ENCODE measurements around the gene TEC.
A peak's percentile ranks its signal among the peaks of the same experiment; 100 is the strongest.

The TEC gene

DNA sequence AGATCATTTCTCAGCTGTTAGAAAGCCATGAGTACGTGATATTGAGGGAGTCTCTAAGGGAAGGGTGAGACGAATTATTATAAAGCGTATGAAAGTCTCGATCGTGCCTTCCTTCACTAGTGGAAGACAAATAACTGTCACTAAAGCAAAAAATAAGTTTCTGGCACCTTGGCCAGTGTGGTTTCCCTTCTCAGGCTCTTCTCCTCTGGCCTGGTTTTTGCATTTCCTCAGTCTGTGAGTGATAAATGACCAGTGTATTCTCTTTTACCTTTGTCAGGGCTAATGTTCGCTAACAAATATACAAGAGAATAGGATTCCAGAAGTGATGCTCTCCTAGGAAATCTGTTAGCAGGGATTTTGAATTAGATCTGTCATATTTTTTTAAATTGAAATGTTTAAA is 155.2 kb downstream of the TEC start:
- DNase-seq, result no peak

GRCh38 chr4:48112017-48112667 is 157.5 kb downstream of the TEC start:
- DNase-seq, result no peak

GRCh38 chr4:48110452-48110978 is 159.1 kb downstream of the TEC start:
- no peak for DNase-seq

DNA sequence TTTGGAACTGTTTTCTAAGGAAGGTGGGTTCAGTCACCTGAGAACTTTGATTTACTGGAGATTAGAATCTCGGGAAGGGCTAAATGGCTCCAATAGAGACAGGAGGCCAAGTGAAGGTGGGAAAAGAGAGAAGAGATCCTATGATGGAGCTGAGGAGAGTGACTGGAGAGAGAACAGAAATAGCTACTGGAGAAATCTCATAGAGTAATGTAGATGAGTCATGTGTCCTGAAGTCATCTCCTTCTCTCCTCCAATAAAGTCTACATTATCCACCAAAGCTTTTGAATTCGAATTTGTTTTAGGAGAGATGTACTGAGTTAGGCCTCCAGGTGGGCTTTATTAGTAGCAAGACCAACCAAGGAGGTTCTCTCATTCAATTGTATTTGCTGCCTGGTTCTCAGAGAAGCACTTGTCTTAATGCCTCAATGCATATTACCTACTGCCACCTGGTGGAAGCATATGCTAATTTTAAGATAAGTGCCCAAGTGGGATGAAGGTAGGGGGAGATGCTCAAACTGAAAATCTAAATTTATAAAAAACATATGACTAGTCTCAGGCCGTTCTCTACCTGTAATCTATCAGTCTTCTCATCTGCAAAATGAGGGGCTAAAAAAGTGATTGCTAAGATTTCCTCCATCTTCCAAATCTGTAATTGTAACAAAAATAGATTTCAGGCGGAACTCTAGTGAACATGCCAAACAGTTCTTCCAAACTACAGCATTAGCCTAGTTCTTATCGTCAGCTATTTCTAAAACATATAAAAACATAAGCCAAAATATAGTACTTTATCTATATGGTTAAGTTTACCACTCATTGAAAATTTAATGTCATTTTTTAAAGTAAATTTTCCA is 160.0 kb downstream of the TEC start:
- DNase-seq, result no peak

- DNase-seq, result no peak
Observed at GRCh38 chr4:48108309-48109073, 161.1 kb downstream of the TEC start.

GRCh38 chr4:48105230-48105629 is 164.4 kb downstream of the TEC start:
- DNase-seq, result no peak

GRCh38 chr4:48103483-48104139 is 166.0 kb downstream of the TEC start:
- DNase-seq, result no peak

DNA sequence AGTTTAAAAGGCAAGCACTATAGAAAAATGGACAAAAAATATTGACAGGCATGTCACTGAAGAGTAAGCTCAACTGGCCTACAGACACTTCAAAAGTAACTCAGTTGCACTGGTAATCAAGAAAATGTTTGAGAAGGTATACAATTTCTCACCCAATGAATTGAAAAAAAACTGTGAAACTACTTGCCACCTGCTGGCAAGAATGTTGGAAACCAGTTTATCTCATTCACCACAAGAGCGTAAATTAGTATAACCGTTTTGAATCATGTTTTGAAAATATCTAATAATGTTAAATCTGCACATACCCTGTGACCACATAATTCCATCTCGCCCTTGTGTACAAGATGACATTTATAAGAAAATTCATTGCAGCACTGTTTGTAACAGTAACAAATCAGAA is 167.3 kb downstream of the TEC start:
- no peak for DNase-seq

- DNase-seq, result no peak
Observed at GRCh38 chr4:48100256-48100655, 169.4 kb downstream of the TEC start.

GRCh38 chr4:48095441-48095840 is 174.2 kb downstream of the TEC start:
- no peak for DNase-seq

DNA sequence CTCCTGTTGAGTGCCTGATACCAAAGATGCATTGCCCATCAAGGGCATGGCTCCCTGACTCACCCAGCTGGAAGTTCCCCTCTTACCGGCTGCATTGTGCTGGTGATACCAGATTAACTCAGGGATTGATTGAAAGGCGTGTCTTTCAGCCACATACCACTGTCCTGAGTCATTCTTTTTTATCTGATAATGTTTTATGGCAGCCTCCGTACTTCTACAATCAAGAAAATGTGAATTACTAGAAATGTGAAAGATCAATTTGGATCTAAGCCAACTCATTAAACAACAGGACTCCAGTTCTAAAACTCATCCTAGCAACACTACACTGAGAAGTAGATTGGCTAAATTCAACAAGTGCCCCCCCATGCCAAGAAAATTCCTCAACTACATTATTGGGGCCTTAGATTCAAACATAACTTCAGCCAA is 175.6 kb downstream of the TEC start:
- DNase-seq, result peak; percentile 26 to 32

- DNase-seq, result no peak
Observed at GRCh38 chr4:48090621-48091020, 179.0 kb downstream of the TEC start.

DNA sequence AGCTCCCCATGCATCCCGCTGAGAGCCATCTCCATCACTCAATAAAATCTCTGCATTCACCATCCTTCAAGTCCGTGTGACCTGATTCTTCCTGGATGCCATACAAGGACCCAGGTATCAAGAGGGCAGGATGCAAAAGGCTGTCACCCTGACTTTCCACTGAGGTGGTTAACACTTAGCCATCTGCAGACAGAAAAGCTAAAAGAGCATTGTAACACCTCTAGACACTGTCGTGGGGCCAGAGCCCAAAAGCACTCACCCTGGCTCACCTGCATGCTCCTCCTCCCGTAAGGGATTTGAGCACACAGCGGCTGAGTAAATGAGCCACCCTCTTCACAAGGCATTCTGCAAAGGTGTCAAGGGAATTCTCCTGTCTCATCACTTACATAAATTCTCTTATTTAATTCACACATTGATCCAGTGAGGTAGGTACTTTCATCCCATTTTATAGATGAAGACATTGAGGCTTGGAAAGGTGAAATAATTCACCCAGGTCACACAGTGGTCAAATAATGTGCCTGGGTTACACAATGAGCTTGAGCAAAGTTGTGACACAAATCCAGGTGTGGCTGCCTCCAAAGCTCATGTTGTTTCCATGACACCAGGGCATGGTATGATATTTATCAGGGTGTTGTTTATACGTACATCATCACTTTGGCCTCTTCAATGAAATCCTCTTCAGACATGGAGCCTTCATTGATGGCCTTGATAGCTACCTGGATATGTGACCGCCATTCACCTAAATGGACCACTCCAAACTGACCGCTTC is 183.6 kb downstream of the TEC start:
- no peak for DNase-seq

Measured in stimulated activated CD4-positive, alpha-beta T cell treated with anti-CD3 and anti-CD28 coated beads, Interleukin-2, amount 100 ng/mL, for 48 hours (primary cell).